HG03159 (cell line): ENCODE measurements around the gene AFG1L.
"Not testable (repeated sequence)": the region's sequence is repeated elsewhere in the genome, so short reads cannot be mapped to it uniquely, and the experiment has no call there.

Source experiments
- ATAC-seq: cut with Tn5 transposase; IDR thresholded peaks from one replicate; pipeline ENCODE4 v1.9.1; 2021; ENCODE audit warnings: mild to moderate bottlenecking, moderate library complexity; ENCODE audit not compliant: unreplicated experiment

The AFG1L gene

GRCh38 chr6:108287373-108287772, 7.5 kb upstream of the AFG1L start:
- no peak for ATAC-seq

- ATAC-seq: no peak
Observed at GRCh38 chr6:108288742-108289141, 6.1 kb upstream of the AFG1L start.

GRCh38 chr6:108291091-108291490, 3.8 kb upstream of the AFG1L start:
- ATAC-seq: no peak

GRCh38 chr6:108292561-108292960, 2.3 kb upstream of the AFG1L start:
- not testable (repeated sequence) for ATAC-seq

GRCh38 chr6:108293527-108294296, 1.1 kb upstream of the AFG1L start:
- no peak for ATAC-seq

GRCh38 chr6:108294297-108294726, 542 bp upstream of the AFG1L start:
- peak; percentile 23 for ATAC-seq

- no peak for ATAC-seq
Observed at GRCh38 chr6:108295676-108296075, 822 bp downstream of the AFG1L start.

GRCh38 chr6:108302386-108302785, 7.5 kb downstream of the AFG1L start:
- no peak for ATAC-seq

- no peak for ATAC-seq
Observed at GRCh38 chr6:108304646-108305045, 9.8 kb downstream of the AFG1L start.

GRCh38 chr6:108308641-108309040, 13.8 kb downstream of the AFG1L start:
- not testable (repeated sequence) for ATAC-seq

GRCh38 chr6:108309844-108310243, 15.0 kb downstream of the AFG1L start:
- ATAC-seq: no peak

GRCh38 chr6:108312605-108313004, 17.8 kb downstream of the AFG1L start:
- ATAC-seq: no peak

GRCh38 chr6:108321253-108321747, 26.4 kb downstream of the AFG1L start:
- ATAC-seq: no peak

GRCh38 chr6:108322728-108323127, 27.9 kb downstream of the AFG1L start:
- ATAC-seq: no peak

- no peak for ATAC-seq
Observed at GRCh38 chr6:108323710-108324466, 29.0 kb downstream of the AFG1L start.

GRCh38 chr6:108330221-108330785, 35.4 kb downstream of the AFG1L start:
- ATAC-seq: not testable (repeated sequence)

- no peak for ATAC-seq
Observed at GRCh38 chr6:108330806-108331205, 36.0 kb downstream of the AFG1L start.

- ATAC-seq: no peak
Observed at GRCh38 chr6:108331982-108332381, 37.1 kb downstream of the AFG1L start.

GRCh38 chr6:108336971-108337370, 42.1 kb downstream of the AFG1L start:
- no peak for ATAC-seq

- ATAC-seq: no peak
Observed at GRCh38 chr6:108337721-108338120, 42.9 kb downstream of the AFG1L start.

- no peak for ATAC-seq
Observed at GRCh38 chr6:108341372-108341771, 46.5 kb downstream of the AFG1L start.

- ATAC-seq: no peak
Observed at GRCh38 chr6:108343894-108344293, 49.0 kb downstream of the AFG1L start.
